Ureter (tissue), 1 donor: ENCODE data around the gene HEXIM2. TPM values are rescaled to one million over a fixed set of nuclear protein-coding genes. Genes with fewer than 3 reads are reported as not detected.

Experiments used
- total RNA-seq: library from RNA; stranded (reverse); gene quantifications from one replicate; pipeline ENCODE4 v1.2.4, GENCODE V29; 2023
- donor health status: DM: yes; HTN: yes; CAD: no.

HEXIM2 gene
- total RNA-seq, 1 donor from 2014 or later: 8.0 TPM

Other genes starting within 250 kb of the HEXIM2 start
- gene GFAP, start 246.4 kb upstream of the HEXIM2 start, total RNA-seq: 0.81 TPM
- 0.39 TPM for gene KIF18B, start 214.1 kb upstream of the HEXIM2 start, total RNA-seq
- 1.1 TPM for gene C1QL1, start 193.6 kb upstream of the HEXIM2 start, total RNA-seq
- 76.4 TPM for gene DCAKD, start 110.2 kb upstream of the HEXIM2 start, total RNA-seq
- 125 TPM for gene NMT1, start 100.6 kb upstream of the HEXIM2 start, total RNA-seq
- gene PLCD3, start 29.4 kb upstream of the HEXIM2 start, total RNA-seq: 153 TPM
- 26.4 TPM for gene ACBD4, start 26.2 kb upstream of the HEXIM2 start, total RNA-seq
- 47.0 TPM for gene HEXIM1, start 13.4 kb upstream of the HEXIM2 start, total RNA-seq
- 19.4 TPM for gene FMNL1, start 60.0 kb downstream of the HEXIM2 start, total RNA-seq
- not detected for gene SPATA32, start 100.2 kb downstream of the HEXIM2 start, total RNA-seq
- 18.7 TPM for gene MAP3K14, start 155.1 kb downstream of the HEXIM2 start, total RNA-seq